VCaP (cell line): ENCODE results near the gene HMCN2.
A peak's percentile ranks its signal among the peaks of the same experiment; 100 is the strongest.

Experiments
- H3K27ac ChIP-seq: fragments of 450-650 bp; 2 replicates; pipeline ENCODE4 v1.5.1; 2017
- CTCF ChIP-seq: fragments of 450-650 bp; conservative IDR thresholded peaks from 2 replicates; pipeline ENCODE4 v1.5.1; 2017; ENCODE audit warnings: mild to moderate bottlenecking, moderate library complexity

HMCN2 gene

GRCh38 chr9:130408669-130409068 is 143.1 kb downstream of the HMCN2 start:
- TF ChIP-seq CTCF: no peak
- H3K27ac ChIP-seq: no peak overlapping the region

GRCh38 chr9:130409246-130409645 is 143.7 kb downstream of the HMCN2 start:
- no peak overlapping the region for H3K27ac ChIP-seq
- TF ChIP-seq CTCF: no peak

GRCh38 chr9:130410443-130410842 is 144.9 kb downstream of the HMCN2 start:
- no peak for TF ChIP-seq CTCF

GRCh38 chr9:130411566-130411915 is 146.0 kb downstream of the HMCN2 start:
- no peak overlapping the region for H3K27ac ChIP-seq
- TF ChIP-seq CTCF: no peak

More at GRCh38 chr9:130410443-130410842, 144.9 kb downstream of the HMCN2 start:
- no peak overlapping the region for H3K27ac ChIP-seq

DNA sequence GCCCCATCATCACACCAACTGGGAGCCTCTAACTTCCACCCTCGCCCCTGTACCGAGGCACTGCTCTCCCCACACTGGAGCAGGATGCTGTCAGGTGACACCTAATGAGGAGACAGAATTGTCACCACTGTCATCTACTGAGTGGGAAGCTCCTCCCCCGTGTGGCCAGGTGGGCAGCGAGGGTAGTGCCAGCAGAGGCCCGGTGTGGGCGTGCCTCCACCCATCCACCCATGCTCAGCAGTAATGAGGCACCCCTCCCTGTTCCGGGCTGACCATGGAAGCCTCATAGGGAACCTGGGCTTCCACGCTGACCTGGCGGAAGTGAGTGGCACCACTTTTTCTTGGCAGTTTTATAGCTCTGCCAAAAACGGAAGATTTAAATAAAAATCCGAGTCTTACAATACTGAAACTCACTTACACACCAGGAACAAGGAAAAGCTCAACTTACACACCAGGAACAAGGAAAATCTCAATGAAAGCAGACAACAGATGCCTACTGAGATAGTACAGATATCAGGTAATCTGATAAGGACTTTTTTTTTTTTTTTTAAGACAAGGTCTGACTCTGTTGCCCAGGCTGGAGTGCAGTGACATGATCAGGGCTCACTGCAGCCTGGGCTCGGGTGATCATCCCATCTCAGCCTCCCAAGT is 148.6 kb downstream of the HMCN2 start:
- peak overlapping the region; percentile 40; the same call in 1 of the 2 replicates for H3K27ac ChIP-seq
- TF ChIP-seq CTCF: no peak

- no peak for TF ChIP-seq CTCF
Observed at GRCh38 chr9:130414910-130415746, 149.6 kb downstream of the HMCN2 start.

DNA sequence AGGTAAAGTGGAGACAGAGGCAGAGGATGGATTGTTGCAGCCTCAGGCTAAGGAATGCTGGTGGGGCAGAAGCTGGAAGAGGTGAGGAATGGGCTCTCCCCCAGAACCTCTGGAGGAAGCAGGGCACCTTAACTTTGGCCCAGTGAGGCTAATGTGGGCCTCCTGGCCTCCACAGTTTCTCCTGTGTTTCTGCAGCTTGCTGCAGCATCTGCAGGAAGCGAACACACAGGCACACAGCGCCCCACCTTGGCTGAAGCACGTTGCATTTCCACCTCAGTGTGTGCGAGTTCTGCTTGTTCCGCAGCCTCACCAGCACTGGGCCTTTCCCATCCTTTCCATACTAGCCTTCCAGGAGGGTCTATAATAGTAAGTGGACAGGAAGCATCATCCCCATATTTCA is 152.0 kb downstream of the HMCN2 start:
- no peak; the same call in 1 of the 2 replicates for TF ChIP-seq CTCF
- no peak overlapping the region for H3K27ac ChIP-seq

More at GRCh38 chr9:130414910-130415746, 149.6 kb downstream of the HMCN2 start:
- peak overlapping the region; percentile 40; the same call in 1 of the 2 replicates for H3K27ac ChIP-seq
